Activated effector memory CD4-positive, alpha-beta T cell treated with anti-CD3 and anti-CD28 coated beads, Interleukin-2, amount 50 U/mL, for 16 hours (primary cell): Measurements from ENCODE around the gene NHLRC3.
"Not testable (repeated sequence)": the region's sequence is repeated elsewhere in the genome, so short reads cannot be mapped to it uniquely, and the experiment has no call there.

ENCODE experiments used
- DNase-seq: peaks from one replicate; pipeline ENCODE4 v3.0.0-alpha.2; 2020

The NHLRC3 gene, protein sequence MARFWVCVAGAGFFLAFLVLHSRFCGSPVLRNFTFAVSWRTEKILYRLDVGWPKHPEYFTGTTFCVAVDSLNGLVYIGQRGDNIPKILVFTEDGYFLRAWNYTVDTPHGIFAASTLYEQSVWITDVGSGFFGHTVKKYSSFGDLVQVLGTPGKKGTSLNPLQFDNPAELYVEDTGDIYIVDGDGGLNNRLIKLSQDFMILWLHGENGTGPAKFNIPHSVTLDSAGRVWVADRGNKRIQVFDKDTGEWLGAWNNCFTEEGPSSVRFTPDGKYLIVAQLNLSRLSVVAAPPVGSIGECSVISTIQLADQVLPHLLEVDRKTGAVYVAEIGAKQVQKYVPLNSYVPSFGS

DNA sequence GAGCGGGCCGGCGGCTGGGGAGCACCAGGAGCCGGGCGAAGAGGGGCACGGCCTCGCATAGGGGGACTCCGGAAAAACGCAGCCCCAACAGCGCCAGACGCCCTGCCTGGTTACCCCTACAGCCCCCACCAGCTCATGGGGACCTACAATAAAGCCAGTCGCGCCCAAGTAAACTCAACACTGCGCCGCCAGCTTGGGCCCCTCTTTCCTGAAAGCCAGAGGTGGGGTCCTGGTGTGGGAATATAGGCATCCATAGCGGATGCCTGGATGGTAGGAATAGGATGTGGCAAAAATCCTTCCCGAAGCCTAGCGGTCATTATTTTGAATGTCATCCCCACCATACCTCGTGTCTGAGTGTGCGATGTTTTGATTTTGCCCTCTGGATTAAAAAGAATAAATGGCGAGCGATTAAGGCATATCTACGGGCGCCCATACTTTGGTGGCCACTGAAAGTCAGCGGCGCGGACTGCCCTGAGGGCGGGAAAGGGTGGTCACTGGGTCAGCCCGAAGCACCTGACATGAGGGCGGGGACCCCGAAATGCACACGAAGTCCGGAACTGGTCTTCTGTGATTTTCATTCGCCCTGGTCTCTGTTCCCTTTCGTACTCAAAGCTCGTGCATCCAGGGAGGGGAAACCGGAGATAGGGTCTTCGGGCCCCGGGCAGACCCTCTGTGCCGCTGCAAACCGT lies at the start of gene NHLRC3, which contains the start of gene PROSER1:
NHLRC3 (plus strand) TSS at position 577 of the 689 bp plus-strand sequence. CDS start 184 bp downstream, outside the sequence.
PROSER1 (minus strand) TSS at position 210 of the 689 bp plus-strand sequence. CDS start 847 bp downstream, outside the sequence.
- peak; percentile 91 for DNase-seq

DNA sequence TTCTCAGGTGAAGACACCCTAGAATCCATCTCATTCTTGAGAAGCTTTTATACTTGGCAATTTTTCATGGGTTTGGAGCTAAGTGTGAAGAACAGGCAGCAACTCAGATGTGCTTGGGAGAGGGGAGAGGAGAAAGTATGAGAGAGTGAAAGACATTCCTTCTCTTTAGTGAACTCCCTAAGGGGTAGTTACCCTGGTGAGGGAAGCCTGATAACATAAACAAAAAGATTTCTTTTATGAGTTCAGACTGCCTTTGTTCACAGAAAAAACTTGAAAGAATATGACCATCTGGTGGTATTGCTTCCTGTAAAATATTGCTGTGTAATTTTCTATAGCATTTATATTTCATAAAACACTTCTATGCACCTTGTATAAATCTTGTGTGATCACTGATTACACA lies 47.6 kb upstream of the NHLRC3 start, which contains the start of gene STOML3:
STOML3 (minus strand) TSS at position 139 of the 400 bp plus-strand sequence; CDS start at position 29, 110 bp downstream.
- DNase-seq, result no peak

DNA sequence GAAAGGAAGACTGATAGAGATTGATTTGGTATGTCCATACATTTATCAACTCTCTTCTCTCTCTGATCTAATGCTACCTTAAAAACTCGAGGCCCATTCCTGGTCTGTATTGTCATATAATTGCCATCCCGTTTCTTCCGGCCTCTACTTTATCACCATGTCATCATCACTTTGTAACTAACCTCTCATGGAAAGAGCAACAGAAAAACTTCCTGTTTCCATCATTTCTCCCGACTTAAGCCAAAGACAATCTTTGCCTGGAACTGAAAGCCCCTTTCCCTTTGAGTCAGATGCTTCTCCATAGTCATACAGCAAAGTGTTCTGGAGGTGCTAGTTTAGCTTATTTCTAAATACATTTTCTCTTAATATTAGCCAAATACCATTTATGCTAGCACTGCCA lies 44.9 kb upstream of the NHLRC3 start:
- DNase-seq, result no peak

DNA sequence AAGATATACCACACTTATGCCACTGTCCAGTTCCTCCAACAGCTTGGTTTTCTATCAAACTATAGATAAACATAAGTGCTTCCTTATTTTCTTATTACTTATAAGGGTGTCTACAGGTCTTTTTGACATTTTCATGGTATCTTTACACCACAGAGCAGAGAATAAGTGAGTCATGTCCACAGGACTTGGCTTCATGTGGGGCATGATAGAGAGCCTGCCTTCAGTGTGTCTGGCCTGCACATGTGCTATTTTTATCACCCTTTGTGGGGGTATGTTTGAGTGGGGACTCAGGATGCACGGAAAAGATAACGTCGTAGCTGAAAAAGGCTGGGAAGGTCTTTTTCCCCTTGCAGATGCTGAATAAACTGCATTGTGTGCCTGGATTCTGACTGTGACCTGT lies 39.5 kb upstream of the NHLRC3 start:
- no peak for DNase-seq

DNA sequence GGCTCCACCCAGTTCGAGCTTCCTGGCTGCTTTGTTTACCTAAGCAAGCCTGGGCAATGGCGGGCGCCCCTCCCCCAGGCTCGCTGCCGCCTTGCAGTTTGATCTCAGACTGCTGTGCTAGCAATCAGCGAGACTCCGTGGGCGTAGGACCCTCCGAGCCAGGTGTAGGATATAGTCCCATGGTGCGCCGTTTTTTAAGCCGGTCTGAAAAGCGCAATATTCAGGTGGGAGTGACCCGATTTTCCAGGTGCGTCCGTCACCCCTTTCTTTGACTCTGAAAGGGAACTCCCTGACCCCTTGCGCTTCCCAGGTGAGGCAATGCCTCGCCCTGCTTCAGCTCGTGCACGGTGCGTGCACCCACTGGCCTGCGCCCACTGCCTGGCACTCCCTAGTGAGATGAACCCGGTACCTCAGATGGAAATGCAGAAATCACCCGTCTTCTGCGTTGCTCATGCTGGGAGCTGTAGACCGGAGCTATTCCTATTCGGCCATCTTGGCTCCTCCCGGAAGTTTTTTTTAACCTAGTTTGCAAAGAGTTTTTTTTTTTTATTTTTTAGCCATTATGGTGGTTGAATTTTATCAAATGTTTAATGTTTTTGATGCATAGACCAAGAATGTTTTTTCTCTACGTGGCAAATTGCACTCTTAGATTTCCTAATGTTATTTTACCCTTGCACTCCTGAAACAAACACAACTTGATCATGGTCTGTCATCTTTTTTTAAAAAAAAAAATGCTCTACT lies 31.7 kb upstream of the NHLRC3 start:
- not testable (repeated sequence) for DNase-seq

DNA sequence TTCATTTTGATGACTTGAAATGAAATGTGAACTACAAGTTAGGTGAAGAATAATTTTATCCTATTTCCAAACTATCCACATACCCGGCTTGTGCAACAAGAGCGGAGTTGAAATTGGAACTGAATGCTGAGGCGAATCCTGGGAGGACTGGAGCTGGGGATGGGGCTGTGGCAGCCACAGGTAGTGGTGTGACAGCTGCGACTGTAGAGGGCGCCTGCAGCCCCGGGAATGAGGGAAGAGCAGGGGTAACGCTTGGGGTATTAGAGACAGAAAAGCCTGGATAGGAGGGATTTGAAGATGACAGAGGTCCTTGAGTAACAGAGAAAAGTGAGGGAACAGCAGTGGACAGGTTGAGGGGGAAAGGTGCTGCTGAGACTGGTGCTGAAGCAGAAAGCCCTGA lies 25.6 kb upstream of the NHLRC3 start:
- no peak for DNase-seq

DNA sequence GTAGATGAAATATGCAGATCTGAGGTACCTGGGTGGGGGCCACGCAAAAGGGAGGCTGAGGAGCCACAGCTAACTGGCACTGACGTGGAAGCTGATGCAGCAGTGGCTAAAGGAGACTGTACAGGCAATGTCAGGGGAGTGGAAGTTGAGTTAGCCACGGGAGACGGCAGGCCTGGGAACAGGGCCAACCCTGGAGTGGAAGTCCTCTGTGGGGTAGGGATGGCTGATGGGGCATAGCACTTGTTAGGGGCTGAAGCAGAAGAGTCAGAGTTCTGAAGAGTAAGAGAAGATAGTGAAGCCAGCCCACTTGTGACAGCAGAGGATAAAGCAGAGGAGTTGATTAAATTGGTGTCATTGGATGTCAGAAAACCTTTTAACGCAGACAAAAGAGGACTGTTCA lies 24.8 kb upstream of the NHLRC3 start:
- DNase-seq, result no peak

DNA sequence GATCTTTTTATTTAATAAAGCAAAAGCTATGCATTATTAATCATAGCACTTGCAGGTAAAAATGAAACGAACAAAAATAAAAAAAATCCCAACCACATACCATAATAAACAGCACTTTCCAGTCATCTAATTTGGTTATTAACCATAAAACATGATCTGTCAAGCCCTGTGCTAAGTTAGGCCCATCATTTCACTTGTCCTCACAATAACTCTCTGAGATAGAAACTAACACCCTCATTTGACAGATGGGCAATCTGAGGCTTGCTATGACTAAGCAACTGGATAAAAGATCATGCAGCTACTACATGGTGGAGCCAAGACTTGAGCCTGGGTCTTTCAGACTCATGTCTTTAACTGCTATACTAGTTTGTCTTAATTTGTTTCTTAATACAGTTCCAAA lies 22.2 kb upstream of the NHLRC3 start:
- no peak for DNase-seq

DNA sequence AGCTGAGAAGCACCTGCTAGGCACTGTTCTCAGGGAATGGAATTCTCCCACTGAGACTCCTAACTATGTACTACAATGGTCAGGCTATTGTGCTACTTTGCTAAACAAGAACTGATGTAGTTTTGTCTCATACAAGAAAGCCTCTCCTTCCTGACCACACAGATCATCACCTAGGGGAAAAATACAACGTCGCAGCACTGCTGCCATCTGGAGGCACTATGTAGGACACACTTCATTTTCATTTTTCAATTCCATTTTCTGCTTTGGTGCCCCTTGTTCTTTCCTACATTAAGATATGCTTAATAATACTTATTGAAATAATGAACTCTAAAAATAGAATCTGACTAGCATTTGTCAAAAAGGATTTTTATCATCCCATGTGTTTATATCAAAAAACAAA lies 21.5 kb upstream of the NHLRC3 start:
- no peak for DNase-seq

DNA sequence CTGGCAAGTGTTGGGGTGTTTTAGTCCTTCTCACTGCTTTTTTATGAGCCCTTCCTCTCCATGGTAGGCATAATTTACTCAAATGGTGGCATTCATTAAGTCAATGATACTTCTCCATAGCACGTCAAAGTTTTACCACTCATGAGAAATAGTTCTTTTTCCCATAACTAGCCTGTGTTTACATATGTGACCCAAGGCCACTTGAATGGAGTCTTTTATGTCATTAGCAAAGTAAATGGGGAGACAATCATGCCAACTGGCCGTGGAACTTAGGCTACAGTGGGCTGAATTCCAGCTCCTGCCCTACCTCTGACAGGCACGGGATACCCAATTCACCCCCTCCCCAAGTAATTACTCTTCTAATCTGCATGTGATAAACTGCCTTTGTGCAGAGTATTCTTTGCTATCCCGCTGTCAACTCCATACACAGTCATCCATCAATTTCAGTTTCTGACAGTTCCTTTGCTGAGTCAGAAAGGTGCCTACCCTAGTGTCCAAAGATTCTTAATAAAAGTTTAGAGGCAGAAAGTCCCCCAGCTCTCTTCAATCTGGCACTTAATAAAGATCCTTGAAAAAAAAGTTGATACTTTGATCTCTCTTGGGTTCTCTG lies 17.3 kb upstream of the NHLRC3 start:
- DNase-seq, result no peak

DNA sequence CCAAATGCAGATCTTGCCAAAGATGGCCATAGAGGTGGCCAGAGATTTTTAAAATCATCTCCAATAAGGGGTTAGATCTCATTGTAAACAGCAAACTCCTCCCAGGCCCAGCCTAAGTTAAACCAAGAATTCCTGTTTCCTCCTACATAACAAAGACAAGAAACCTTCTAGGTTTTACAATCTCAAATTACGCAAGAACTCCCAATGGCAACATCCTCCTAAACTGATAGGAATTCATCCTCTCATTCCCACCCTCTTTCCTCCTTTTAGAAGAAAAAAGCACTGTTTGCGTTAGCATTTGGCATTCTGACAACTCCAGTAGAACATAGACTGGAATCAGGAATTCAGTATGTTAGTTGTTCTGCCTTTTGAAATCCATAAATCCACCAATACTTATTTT lies 14.9 kb upstream of the NHLRC3 start:
- DNase-seq, result no peak

DNA sequence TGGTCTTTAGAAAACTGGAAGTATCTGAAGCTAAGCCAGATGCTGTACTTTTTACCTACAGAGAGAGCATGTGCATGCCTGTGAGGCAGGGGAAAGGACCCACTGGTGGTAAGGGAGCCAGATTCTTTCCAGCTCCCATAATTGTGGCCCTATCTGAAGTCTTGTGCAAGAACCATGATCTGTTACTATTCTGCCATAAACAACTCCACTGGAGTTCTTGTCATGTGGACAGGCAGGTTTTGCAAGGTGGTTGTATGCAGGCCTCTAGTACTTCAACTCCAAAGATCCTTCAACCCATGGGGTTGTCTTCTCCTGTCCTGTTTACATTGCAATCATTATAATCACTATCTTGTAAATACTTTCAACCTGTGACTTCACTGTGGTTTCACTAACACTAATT lies 14.5 kb upstream of the NHLRC3 start:
- DNase-seq, result no peak

DNA sequence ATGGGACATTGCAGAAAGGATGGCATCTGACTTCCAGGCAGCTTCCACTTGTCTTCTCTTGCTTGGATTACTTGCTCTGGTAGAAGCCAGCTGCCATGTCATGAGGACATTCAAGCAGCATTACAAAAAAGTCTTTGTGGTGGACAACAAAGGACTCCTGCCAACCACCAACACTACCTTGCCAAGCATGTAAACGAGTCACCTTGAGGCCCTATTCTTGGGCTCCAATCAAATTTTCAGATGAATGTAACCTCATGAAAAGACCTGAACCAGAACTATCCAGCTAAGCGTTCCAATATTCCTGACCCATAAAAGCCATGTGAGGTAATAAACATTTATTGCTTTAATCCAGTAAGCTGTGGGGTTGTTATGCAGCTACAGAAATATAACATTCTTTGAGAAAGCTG lies 12.8 kb upstream of the NHLRC3 start:
- DNase-seq, result no peak

DNA sequence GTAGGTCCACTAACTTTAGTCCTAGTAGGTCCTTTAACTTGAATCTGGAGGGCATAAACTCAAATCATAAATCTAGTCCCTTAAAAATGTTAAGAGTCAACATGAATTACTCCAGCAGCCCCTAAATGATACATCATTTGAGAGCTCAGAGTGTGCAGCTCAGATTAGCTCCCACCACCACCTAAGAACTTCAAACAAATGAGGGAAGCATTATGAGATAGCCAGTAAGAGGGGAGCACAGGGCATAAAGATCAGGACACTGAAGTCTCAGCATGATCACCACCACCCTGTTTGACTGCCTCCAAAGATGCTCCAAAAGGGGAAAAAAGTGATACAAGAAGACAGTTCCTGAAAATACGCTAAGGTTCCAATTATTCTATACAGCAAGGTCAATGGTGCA lies 6.1 kb upstream of the NHLRC3 start:
- DNase-seq, result no peak

DNA sequence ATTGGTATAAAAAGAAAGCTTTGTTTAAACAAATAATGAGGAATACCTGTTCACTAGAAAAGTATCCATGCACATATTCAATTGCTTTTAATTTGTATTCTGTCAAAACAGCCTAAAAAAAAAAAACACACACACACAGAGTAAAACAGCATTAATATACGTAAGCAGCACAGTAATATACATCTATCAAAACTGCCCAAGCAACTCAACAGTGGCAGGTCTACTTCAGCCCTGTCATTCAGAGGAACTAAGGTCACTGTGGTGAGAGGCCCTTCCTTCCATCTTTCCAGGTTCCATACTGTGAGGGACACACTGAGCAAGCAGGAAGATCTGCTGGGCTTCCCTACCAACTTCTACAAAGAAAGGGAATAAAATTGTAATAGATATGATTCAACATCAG lies 4.2 kb upstream of the NHLRC3 start:
- no peak for DNase-seq

DNA sequence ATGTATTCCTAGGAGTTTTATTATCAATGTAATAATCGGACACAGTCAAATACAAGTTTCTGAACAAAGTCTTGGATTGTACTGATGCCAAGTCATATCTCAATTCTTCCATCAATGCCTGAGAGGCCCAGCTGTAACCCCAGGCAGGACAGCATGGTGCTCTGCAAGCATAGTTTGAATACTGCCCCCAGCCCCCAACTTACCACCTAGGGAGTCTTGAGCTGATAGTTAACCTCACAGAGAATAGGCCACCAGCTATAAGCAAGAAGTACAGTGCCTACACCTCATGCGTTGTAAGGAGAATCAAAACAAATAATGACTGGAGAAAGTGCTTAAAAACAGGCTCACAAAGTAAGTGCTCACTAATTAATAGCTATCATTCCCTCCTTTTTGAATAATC lies 3.1 kb upstream of the NHLRC3 start:
- DNase-seq, result no peak

DNA sequence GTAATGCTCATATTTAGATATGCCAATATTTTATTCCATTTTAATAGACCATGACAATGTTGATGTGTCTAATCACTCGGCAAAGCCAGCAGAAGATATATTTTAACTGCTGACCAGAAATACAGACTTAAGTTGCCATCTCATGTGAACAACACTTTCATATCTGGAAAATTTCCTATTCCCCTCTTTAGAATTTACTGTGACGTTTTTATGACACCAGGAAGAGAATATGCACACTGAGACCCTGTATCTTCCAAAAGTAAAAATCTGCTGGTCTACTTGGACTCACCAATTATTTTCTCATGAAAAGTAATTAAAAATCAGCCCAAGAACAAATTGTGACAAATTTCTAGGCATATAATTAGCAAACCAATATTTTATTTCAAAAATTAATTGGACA lies 2.5 kb upstream of the NHLRC3 start:
- no peak for DNase-seq

DNA sequence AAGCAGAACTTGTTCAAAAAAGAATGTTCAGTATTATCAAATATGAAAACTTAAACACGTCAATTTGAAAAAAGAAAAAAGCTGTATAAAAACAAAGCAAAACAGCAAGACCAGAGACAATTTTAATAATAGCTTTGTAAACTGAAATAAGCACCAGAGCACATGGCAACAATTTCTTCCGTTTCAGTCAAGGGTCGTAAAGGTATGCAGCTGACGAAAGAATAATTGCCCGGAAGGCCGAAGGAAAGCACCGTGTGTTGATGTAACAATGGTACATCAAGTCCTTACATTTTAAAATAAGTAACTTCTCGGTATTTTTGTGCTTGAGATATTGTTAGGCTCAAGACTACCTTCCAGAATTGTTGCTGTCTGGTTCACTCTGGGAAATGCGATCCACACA lies 2.0 kb upstream of the NHLRC3 start:
- DNase-seq, result no peak

DNA sequence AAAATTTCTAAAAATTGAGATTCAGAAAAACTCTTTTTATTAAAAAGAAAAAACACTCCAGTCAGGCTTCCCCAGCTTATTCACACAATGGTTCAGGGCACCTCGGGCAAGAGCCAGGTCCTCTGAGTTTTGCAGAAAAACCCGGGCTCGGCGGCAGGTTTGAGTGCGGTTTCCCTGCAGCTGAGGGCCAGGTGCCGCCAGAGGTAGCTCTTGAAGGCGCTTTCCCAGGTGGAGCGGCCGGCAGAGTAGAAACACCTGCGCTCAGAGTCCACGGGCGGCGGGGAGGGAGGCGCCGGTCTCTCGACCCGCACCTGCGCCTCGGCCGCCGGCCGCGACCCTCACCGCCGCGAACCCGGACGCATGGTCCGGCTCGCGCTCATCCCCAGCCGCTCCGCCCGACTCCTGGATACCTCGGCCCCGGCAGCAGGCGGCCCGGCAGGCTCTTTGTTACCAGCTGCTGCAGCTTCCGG lies 811 bp upstream of the NHLRC3 start:
- DNase-seq, result no peak

DNA sequence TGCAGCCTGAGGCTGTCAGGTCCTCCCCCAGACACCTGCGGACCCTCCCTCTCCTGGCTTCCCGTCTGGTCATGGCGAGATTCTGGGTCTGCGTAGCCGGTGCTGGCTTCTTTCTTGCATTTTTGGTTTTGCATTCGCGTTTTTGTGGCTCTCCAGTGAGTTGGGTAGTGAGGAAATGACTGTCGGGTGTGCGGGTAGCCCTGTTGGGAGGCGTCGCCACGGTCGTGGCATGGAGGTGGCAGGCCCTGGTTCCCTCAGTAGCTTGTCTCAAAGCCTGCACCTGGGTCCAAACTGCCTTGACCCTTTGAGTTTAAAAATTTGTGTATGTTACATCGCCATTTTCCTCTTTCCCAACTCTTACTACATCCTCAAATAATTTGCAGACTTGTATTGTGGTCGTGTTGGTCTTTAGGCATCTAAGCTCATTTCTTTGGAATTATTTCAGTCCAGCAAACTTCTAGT lies 344 bp downstream of the NHLRC3 start:
- DNase-seq, result peak; percentile 84

DNA sequence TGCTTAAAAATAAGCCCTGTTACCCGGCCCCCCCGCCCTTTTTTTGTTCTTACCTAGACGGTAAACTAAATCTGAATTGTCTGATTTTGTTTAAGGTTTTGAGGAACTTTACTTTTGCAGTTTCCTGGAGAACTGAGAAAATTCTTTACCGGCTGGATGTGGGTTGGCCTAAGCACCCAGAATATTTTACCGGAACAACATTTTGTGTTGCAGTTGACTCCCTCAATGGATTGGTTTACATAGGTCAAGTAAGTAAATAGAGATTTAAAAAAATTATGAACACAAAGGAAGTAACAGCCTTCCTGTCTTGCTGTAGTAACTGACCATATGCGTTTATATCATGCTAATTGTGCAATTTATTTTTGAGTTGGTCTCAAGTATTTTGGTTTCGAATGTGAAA lies 785 bp downstream of the NHLRC3 start:
- DNase-seq, result no peak

DNA sequence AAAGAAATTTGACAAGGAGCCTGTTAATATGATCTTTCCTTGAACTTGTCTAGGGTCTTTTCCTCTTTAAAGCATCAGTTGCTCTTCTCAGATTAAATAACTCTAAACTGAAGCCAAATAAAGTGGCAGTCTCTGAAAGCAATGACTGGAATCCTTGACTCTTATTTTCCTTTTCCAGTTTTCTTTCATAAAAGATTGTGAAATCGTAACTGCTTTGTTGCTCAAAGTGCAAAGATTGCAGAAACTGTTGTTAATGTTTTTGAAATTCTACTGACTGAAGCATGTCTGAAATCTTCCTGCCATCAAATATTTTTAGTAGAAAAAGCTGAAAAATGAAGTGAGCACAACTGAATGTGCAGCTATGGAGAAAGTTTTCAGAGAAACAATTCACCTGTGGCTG lies 1.9 kb downstream of the NHLRC3 start:
- DNase-seq, result no peak

DNA sequence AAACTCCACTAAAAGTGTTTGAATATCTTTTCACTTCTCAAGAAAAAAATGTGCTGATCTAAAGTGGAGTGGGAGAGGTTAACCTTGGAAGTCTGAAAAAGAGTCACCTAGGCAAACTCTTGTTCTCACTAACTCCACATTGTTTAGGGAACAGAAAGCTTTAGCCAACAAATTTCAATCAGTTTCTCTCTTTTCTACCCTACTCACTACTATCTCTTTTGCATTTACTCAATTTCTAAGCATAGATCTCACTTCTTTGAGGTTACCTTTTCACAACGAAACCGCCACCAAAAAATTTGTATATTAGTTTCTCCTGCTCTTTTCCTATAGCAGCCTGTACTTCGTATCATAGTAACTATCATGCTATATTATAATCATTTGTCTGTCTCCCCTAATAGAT lies 6.3 kb downstream of the NHLRC3 start:
- no peak for DNase-seq
